ENCODE data around the gene IFIT3. TPM values are rescaled to one million over a fixed set of nuclear protein-coding genes. Genes with fewer than 3 reads are reported as not detected.

The IFIT3 gene
- total and polyA plus RNA-seq, 2 of the 8 experiments (the other 6 are each of a cell fraction or from before 2014, with no cell fraction given): 0.12 to 0.84 TPM

GRCh38 chr10:89351780-89352597, 24.2 kb downstream of the IFIT3 start (continued):
- TF ChIP-seq CHD7 (IDR thresholded peaks at IDR 0.05; ENCODE audit: insufficient replicate concordance, low read length) (no peak), MAFK (IDR thresholded peaks at IDR 0.05; ENCODE audit: low read depth, low read length) (no peak), GABPA (IDR thresholded peaks at IDR 0.05; ENCODE audit: borderline replicate concordance, insufficient read depth, low read length) (no peak), BRCA1 (IDR thresholded peaks at IDR 0.05; ENCODE audit: low read depth, low read length) (no peak)
